GM10847 (cell line): ENCODE data around the gene FHIT.

ENCODE experiments used
- POLR2A ChIP-seq: IDR thresholded peaks from 2 replicates; pipeline ENCODE4 v1.6.1; 2011; ENCODE audit not compliant: insufficient read length; ENCODE audit errors: extremely low read depth

Gene FHIT

DNA sequence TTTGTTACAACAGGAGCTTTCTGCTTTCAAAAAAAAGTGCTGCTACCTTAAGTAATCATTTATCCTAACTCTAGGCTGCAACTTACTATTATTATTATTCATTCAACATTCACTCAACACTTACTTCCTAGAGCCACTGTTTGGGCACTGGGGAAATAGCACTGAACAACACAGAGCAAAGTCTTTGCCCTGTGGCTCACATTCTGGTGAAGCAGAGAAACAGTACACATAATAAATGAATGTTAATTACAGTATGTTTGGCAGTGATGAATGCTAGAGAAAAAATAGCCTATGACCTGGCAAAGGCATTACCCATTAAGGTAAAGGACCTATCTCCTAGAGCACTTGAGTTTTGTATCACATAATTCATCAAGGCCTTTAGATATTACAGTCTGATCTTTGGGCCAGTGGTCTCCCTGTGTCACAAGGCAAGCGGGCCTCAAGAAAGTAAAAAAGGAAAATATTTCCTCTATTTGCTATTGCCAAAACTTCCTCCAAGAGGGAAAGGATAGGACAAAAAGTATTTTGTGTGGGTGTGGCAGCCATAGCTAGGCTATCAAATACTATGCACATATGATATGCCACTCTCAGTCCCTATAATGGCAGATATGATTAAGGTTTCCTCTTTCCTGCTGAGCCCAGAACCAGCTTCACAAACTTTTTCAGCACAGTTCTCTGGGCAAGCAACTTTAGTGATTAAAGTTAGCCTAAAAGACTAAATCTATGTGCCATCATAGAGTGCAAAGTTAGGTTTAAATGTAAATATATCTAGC is 142.8 kb downstream of the FHIT start:
- TF ChIP-seq POLR2A: no peak

DNA sequence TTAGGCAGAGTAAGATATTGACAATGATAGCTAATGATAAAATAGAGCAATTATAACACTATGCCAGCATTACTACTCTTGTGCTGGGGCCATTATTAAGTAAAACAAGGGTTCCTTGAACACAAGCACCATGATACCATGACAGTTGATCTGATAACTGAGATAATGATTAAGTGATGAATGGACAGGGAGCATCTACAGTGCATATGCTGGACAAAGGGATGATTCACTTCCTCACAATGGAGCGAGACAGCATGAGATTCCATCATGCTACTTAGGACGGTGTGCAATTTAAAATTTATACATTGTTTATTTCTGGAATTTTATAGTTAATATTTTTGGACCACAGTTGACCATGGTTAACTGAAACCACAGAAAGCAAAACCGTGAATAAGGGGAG is 156.6 kb downstream of the FHIT start:
- TF ChIP-seq POLR2A: no peak

DNA sequence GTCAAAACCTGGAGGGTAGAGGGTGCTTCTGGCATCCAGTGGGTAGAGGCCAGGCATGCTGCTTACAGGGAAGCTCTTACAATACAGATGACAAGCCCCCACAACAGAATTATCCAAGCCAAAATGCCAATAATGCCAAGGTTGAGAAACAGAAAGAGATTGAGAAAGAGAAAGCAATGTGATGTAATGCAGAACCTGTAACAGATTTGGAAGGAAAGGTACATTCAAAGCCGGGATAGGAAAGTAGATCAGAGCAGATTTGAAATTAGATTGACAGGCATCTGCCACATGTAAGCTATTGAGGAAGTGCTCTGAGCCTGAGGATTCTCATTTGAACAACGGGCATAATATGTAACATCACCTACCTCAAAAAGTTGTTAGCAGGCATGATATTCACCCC is 157.9 kb downstream of the FHIT start:
- no peak for TF ChIP-seq POLR2A

DNA sequence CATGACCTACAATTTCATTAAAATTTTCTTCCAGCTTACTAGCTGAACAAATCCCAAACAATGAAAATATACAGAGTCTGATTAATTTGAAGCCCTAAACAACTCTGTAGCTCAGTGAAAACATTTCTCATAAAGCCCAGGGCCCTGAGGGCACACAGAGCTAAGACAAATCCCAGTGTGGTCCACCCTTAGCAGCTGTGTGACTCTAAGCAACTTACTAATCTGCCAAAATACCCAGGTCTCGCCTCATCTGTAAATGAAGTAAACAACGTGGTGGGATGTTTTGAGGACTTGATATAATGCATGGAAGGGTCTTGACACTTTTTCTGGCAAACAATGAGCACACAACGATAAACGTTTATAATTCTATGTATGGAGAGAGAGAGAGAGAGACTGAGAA is 158.4 kb downstream of the FHIT start:
- TF ChIP-seq POLR2A: no peak

DNA sequence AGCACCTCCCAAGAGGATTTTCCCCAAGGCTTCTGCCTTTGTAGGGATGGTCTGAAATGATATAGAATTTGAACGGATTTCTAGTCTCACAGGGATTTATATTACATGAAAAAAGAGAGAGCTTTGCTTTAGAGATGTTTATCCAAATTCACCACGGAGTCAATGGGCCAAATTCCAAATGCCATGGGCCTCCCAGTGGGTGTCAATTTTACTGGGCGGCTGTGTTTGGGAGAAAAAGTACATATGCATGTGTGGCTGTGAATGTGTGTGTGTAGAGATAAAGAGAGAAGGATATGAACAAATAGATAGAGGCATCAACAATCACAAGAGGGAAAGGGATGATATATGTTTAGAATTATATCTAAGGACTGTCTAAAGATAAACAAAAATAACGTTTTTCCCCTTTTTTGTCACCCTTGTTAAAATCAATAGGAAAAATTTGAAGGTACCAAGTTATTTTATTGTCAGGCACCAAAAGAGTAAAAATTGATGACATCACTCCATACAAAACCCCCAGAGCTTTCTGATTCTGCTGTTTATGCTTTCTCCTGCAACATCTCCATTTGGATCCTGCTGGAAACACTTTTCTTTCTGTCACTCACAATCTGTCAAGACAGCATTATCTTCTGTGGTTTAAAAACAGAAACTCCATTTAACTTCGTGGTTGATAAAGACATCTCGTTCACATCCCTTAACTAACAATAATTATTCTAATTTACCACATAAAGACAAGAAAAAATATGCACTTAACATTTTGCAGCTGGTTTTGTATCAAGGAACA is 160.7 kb downstream of the FHIT start:
- TF ChIP-seq POLR2A: no peak

DNA sequence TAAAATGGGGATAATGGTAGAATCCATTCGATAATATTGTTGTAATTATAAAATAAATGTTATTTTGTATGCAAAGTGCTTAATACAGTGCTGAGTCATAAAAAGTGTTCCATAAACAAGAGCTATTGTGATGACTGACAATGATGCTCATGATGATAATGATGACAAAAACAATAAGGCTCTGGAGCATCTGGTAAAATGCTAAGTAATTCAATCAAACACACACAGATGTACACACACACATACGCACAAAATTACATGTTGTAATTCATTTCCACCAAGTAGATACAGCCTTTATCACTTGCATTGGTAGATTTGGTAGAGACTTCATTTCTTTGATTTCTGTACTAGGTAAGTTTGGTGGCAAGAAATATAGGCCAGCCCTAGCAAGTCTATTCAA is 163.8 kb downstream of the FHIT start:
- no peak for TF ChIP-seq POLR2A

DNA sequence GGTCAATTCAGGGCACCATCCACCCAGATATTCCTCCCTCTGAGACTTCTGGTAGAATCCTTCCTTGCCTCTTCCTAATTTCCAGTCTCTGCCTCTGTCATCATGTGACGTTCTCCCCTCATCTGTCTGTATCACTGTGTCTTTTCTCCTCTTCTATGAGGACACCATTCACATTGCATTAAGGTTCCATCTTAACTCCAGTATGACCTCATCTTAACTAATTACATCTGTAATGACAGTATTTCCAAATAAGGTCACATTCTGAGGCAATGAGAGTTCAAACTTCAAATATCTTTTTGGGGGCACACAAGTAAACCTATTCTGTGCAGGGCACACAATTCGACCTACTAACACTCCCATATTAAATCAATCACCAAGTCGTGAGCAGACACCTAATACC is 169.7 kb downstream of the FHIT start:
- TF ChIP-seq POLR2A: no peak

DNA sequence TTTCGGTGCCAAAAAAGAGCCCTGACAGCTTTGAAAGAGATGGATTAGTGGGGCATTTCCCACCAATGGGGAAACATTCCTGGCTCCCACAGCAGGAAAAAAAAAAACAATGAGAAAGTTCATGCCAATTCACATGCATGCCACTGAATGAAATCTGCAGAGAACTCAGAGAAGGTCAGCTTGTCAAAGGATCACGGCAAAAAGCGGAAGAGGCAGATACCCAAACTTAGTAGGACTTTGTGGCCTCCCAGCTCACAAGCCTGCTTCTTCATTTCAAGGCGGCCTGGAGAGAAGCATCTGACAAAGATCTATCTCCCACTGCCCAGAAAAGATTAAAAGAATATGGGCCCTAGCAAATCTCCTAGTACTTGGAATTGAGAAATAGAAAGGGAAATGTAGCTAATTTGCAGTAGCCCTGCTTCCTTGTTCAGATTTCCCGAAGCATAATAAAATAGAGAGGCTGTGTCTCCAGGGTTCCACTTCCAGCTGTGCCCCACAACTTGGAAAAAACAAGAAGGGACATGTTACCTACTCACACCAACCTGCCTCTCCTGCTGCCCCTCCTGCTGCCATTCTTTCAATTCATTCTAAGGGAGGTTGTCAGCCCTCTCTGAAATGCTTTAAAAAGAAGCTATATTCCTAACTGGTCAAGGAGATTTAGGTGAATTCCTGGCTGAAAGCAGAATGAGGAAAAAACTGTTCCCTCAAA is 170.4 kb downstream of the FHIT start:
- no peak for TF ChIP-seq POLR2A

DNA sequence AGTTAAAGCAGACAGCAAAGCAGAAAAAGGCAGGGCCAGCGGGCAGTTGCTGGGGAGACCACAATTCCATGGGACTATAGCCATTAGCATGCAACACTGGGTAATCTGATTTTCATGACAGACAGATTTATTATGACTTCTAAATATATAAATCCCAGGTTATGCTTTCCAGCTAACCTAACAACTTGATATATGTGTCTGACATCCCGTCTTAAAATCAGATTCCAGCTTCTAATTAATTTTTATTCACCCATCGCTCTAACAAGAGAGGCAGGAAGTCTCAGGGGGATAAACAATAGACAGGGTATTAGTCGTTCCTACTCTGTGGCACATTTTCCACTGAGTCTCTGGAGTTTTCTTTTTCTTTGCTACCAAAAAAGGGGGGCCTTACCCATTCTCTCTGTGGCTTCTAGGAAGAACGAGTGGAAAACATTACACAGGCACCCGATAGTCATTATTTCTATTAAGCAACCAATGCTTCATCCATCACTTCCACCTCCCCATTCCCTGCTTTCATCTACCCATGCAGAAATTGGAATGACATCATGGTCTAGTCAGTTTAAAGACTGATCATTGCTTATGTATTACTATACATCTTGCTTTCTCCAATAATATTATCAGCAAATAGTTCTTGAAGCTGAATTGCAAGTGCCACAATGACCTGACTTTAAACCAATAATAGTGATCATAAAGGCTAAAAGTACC is 173.1 kb downstream of the FHIT start:
- TF ChIP-seq POLR2A: no peak

DNA sequence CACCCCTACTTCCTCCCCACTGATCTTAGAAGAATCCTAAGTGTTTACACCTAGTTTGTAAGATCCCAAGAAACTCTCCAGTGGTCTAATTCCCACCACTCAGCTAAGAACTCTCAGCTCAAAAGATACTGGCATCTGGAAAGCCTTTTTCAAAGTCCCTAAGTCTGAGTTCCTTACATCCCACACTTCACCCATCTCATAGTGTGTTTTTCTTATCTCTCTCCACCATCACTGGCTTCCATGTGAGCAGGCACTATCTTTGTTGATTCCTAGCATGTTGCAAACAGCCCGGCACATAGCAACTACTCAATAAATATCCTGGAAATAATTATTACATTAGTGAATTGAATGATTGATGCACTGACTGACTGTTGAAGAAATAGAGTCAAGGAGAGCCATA is 173.7 kb downstream of the FHIT start:
- no peak for TF ChIP-seq POLR2A

DNA sequence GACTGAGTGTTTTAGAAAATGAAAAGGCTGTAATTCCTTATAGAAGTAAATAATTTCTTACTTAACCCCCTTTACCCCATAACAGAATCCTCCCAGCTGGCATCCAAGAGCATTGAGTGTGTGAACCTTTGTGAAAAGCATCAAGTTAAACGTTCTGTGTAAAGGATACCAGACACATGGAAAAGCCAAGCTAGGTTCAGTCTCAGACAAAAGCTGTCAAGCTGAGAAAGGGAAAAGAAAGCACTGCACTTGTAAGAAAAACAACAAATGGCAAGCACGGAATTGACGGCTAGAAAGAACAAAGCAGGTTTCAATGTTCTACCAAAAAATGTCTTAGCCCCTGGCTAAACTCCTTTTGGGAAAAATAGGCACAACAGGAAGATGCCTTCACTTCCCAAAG is 176.5 kb downstream of the FHIT start:
- no peak for TF ChIP-seq POLR2A

DNA sequence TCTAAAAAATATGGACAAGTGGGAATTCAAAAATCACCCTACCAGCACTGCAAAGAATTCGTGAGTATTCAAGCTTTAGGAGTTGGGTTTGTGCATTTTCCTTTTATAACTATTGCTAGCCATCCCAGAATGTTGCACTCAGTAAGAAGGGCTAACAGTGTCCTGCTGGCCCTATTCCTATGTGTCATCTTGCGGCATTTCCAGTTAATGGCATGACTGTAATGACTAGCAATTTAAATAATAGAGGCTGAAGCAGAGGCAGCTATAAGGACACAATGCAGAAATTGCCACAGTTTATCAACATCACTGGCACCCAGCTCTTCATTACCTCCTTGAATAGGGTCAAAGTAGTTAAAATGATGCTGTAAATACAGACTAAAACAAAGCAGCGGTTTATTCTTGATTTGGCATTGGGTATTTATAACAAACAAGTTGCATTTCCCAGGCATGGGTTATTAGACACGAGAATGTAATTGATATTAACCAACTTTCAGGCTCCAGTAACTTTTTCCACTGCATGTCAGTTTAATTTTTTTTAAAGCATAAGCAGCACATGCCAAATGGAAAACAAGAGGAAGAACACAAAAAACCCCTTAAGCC is 177.6 kb downstream of the FHIT start:
- TF ChIP-seq POLR2A: no peak

DNA sequence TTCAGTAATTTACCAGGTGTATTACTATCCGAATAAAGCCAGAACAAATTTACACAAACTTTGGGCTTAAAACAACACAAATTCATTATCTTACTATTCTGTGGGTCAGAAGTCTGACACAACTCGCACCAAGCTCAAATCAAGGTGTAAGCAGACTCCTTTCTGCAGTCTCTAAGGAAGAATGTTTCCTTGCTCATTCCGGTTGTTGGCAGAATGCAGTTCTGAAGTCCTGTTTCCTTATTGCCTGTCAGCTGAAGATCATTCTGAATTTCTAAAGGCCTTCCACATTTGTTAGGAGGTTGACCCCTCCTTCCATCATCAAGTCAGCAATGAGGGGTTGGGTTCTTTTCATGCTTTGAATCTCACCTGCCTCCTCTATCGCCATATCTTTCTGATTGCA is 183.2 kb downstream of the FHIT start:
- no peak for TF ChIP-seq POLR2A

DNA sequence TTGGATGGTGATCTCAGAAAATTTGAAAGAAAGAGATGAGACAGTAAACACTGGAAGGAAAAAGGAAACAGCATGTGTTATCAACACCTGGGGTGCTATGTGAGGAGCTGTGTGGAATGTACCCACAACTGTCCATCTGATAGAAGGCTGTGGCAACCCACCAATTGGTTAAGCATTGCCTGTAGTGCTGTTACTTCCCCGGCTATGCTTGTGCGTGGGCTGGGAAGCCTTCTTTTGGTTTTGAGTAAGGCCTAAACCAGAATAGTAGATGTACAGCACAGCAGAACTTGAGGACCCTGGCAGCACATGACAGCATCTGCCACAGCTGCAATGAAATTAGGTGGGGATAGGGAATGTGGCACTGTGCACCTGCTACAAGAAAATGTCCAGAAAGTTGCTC is 184.5 kb downstream of the FHIT start:
- no peak for TF ChIP-seq POLR2A

DNA sequence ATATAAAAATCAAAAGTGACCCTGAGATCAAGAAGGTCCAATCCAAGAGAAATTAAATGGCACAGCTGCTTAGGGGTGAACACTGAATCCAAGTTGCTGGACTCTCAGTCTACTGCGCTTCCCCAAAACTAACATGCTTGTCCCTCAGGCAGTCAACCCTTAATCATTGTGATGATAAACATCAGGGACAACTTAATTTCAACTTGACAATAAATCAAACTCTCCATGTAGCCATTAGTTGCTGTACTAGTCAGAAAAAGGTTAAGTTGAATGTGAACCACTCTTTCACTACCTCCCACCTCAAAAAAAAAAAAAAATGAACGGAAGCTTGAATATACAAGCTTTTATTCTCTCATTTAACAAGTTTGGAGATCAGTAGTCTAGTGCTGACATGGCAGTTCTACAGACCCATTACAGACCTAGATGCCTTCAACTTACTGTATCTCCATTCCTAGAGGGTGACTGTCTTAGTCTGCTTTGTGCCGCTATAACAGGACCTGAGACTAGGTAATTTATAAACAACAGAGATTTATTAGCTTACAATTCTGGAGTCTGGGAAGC is 185.7 kb downstream of the FHIT start:
- no peak for TF ChIP-seq POLR2A
